Left renal pelvis (tissue), 4 donors: ENCODE results near the gene ZCCHC10. TPM values are rescaled to one million over a fixed set of nuclear protein-coding genes. Genes with fewer than 3 reads are reported as not detected.
"Not testable (repeated sequence)": the region's sequence is repeated elsewhere in the genome, so short reads cannot be mapped to it uniquely, and the experiment has no call there.

Source experiments
- DNase-seq, 4 donors: peaks; one replicate each; pipeline ENCODE4 v3.0.0-alpha.2; 2013; ENCODE audit warnings: low read depth in 4 of 4, low spot score in 3 of 4
- polyA plus RNA-seq, 4 donors: library from polyadenylated mRNA; unstranded; fragments of 120-200 nt; gene quantifications; one replicate each; pipeline ENCODE4 v1.2.1, GENCODE V29; 2013; ENCODE audit not compliant: insufficient read length in 4 of 4

ZCCHC10 gene
- polyA plus RNA-seq, 4 donors: 29.9 to 37.5 (median 32.8) TPM

GRCh38 chr5:132979976-132980375, 46.4 kb downstream of the ZCCHC10 start:
- DNase-seq: no peak

- no peak for DNase-seq
These were observed 46.9 kb downstream of the ZCCHC10 start for GRCh38 chr5:132979367-132979940.

GRCh38 chr5:132976852-132977251, 49.5 kb downstream of the ZCCHC10 start:
- no peak for DNase-seq

- not testable (repeated sequence) for DNase-seq
These were observed 53.9 kb downstream of the ZCCHC10 start for GRCh38 chr5:132972436-132972828.

GRCh38 chr5:132971483-132972435, 54.6 kb downstream of the ZCCHC10 start:
- DNase-seq: no peak

GRCh38 chr5:132965120-132965519, 61.2 kb downstream of the ZCCHC10 start:
- no peak for DNase-seq

- peak; percentile 89 to 92 (median 92) for DNase-seq
These were observed 62.9 kb downstream of the ZCCHC10 start, which contains the start of gene AFF4 for GRCh38 chr5:132963171-132964104. TSS of gene AFF4 (minus strand) at chr5:132963634. CDS start at chr5:132937189, 26,445 bp downstream.

GRCh38 chr5:132962429-132963021, 63.8 kb downstream of the ZCCHC10 start:
- DNase-seq: peak; percentile 60 to 79 (median 66)

- peak in 3 of 4 donors; percentile 14 to 22 (median 18) for DNase-seq
These were observed 64.5 kb downstream of the ZCCHC10 start for GRCh38 chr5:132961887-132962286.

- DNase-seq: not testable (repeated sequence)
These were observed 65.1 kb downstream of the ZCCHC10 start for GRCh38 chr5:132961123-132961815.

GRCh38 chr5:132956166-132956799, 70.1 kb downstream of the ZCCHC10 start:
- not testable (repeated sequence) for DNase-seq

- no peak for DNase-seq
These were observed 72.6 kb downstream of the ZCCHC10 start for GRCh38 chr5:132953710-132954109.

- DNase-seq: no peak
These were observed 73.5 kb downstream of the ZCCHC10 start for GRCh38 chr5:132952829-132953228.

- DNase-seq: no peak
These were observed 74.5 kb downstream of the ZCCHC10 start for GRCh38 chr5:132951897-132952296.

- no peak for DNase-seq
These were observed 77.2 kb downstream of the ZCCHC10 start for GRCh38 chr5:132949136-132949535.

GRCh38 chr5:132947671-132948070, 78.7 kb downstream of the ZCCHC10 start:
- no peak for DNase-seq
